DND-41 (cell line): Measurements from ENCODE around the gene UGT1A5.

Source experiments
- CTCF ChIP-seq: IDR thresholded peaks from 2 replicates; pipeline ENCODE4 v1.5.1; 2012; ENCODE audit warnings: borderline replicate concordance, low read length, moderate library complexity, mild to moderate bottlenecking; ENCODE audit not compliant: poor library complexity, severe bottlenecking; ENCODE audit errors: extremely low read depth
- EZH2 ChIP-seq: IDR thresholded peaks from 3 replicates; pipeline ENCODE4 v1.6.1; 2012; ENCODE audit warnings: borderline replicate concordance, low read depth, mild to moderate bottlenecking, moderate library complexity, low read length, inconsistent platforms; ENCODE audit not compliant: severe bottlenecking

GRCh38 chr2:233760043-233760442, 47.3 kb downstream of the UGT1A5 start, which contains the start of gene UGT1A1:
- TF ChIP-seq CTCF: no peak
- TF ChIP-seq EZH2: no peak
